ENCODE results near the gene DPYSL4. TPM values are rescaled to one million over a fixed set of nuclear protein-coding genes. Genes with fewer than 3 reads are reported as not detected.

DPYSL4 gene
- total RNA-seq, 4 donors from 2014 or later, result 1.1 to 1.3 TPM; not detected in 2

- H3K4me3 ChIP-seq (ENCODE audit: low read depth, poor library complexity, severe bottlenecking), result no peak overlapping the region
- TF ChIP-seq POLR2A (IDR thresholded peaks at IDR 0.05) (no peak), CTCF (IDR thresholded peaks at IDR 0.05) (no peak)
- 71 to 77% methylated on average over 16 to 17 of the region's 17 CpGs for WGBS, 2 donors
- DNase-seq (ENCODE audit: low spot score in 2 of 2), result no peak
- intact Hi-C loops (cut with DNase I; ENCODE audit: low total_unique reads), result no loop called here
These were observed 42.7 kb upstream of the DPYSL4 start for GRCh38 chr10:132144086-132144485.

GRCh38 chr10:132145002-132145401, 41.7 kb upstream of the DPYSL4 start:
- no peak for DNase-seq (ENCODE audit: low spot score in 2 of 2)
- intact Hi-C loops (cut with DNase I; ENCODE audit: low total_unique reads), result no loop called here
- WGBS, 2 donors, result 85 to 86% methylated on average over 14 of the region's 14 CpGs
- TF ChIP-seq CTCF (IDR thresholded peaks at IDR 0.05) (no peak), POLR2A (IDR thresholded peaks at IDR 0.05) (no peak)
- no peak overlapping the region for H3K4me3 ChIP-seq (ENCODE audit: low read depth, poor library complexity, severe bottlenecking)

- intact Hi-C loops (cut with DNase I; ENCODE audit: low total_unique reads), result no loop called here
- no peak overlapping the region for H3K4me3 ChIP-seq (ENCODE audit: low read depth, poor library complexity, severe bottlenecking)
- TF ChIP-seq CTCF (IDR thresholded peaks at IDR 0.05) (no peak), POLR2A (IDR thresholded peaks at IDR 0.05) (no peak)
- DNase-seq (ENCODE audit: low spot score in 2 of 2), result no peak
- WGBS, 2 donors, result 75 to 81% methylated on average over 9 to 17 of the region's 17 CpGs
These were observed 41.1 kb upstream of the DPYSL4 start for GRCh38 chr10:132145521-132146185.

- no peak overlapping the region for H3K4me3 ChIP-seq (ENCODE audit: low read depth, poor library complexity, severe bottlenecking)
- 66 to 67% methylated on average over 4 to 7 of the region's 8 CpGs for WGBS, 2 donors
- intact Hi-C loops (cut with DNase I; ENCODE audit: low total_unique reads), result no loop called here
- DNase-seq (ENCODE audit: low spot score in 2 of 2), result no peak
- TF ChIP-seq CTCF (IDR thresholded peaks at IDR 0.05), result no peak
- TF ChIP-seq POLR2A (IDR thresholded peaks at IDR 0.05), result no peak
These were observed 40.5 kb upstream of the DPYSL4 start for GRCh38 chr10:132146271-132146671.

- DNase-seq (ENCODE audit: low spot score in 2 of 2), result no peak
- TF ChIP-seq CTCF (IDR thresholded peaks at IDR 0.05) (no peak), POLR2A (IDR thresholded peaks at IDR 0.05) (no peak)
- intact Hi-C loops (cut with DNase I; ENCODE audit: low total_unique reads), result no loop called here
- H3K4me3 ChIP-seq (ENCODE audit: low read depth, poor library complexity, severe bottlenecking), result no peak overlapping the region
- 77 to 79% methylated on average over 30 to 31 of the region's 31 CpGs for WGBS, 2 donors
These were observed 39.5 kb upstream of the DPYSL4 start for GRCh38 chr10:132146941-132147915.

Data from lower leg skin (tissue), 4 donors.